Endothelial cell of umbilical vein (primary cell): Measurements from ENCODE around the gene KLRF2. TPM values are rescaled to one million over a fixed set of nuclear protein-coding genes. Genes with fewer than 3 reads are reported as not detected.

ENCODE experiments used
- BruUV-seq: library from RNA; stranded (reverse); fragments of 400-500 nt; replicated peaks from 2 replicates; lab custom pipeline; 2021; lab: Mats Ljungman, UMichigan
- CTCF ChIA-PET: fragments of 300-600, 350-600 bp; sonication (Branson Sonifier 250); formaldehyde crosslinking; loops from one replicate; lab custom pipeline; 2021; ENCODE audit warnings: antibody characterized with exemption, inconsistent platforms; lab: Charles Lee
- POLR2A ChIA-PET: fragments of 300-600, 350-600 bp; sonication (Branson Sonifier 250); formaldehyde crosslinking; loops from one replicate; lab custom pipeline; 2021; ENCODE audit warnings: antibody characterized with exemption, inconsistent platforms; lab: Charles Lee
- DNase-seq: peaks from one replicate; pipeline ENCODE4 v3.0.0-alpha.2; 2011; ENCODE audit warnings: low read depth, low spot score
- FAIRE-seq: peaks from 2 replicates; lab custom pipeline; 2011; peaks lifted over from hg19 to GRCh38; lab: Jason Lieb, UNC
- H2AFZ ChIP-seq: 2 replicates; pipeline ENCODE4 v1.6.0; 2012; ENCODE audit warnings: low read depth, low read length, control low read depth, inconsistent platforms
- H3K27ac ChIP-seq: 2 replicates; pipeline ENCODE4 v1.5.1; 2011; ENCODE audit warnings: low read depth, mild to moderate bottlenecking, control low read depth, low read length, moderate library complexity; ENCODE audit not compliant: insufficient read depth
- H3K27me3 ChIP-seq, 2 experiments: 2 replicates each; pipeline versions ENCODE4 v1.6.0 to v1.6.1; 2011; ENCODE audit warnings: low read length in 2 of 2, mixed read lengths in 1 of 2; ENCODE audit not compliant: control insufficient read depth in 2 of 2, insufficient read depth in 2 of 2
- H3K36me3 ChIP-seq, 2 experiments: 2 replicates in 1 of 2; 3 replicates in 1 of 2; pipeline ENCODE4 v1.5.1; 2011; ENCODE audit warnings: low read length in 2 of 2, mild to moderate bottlenecking in 1 of 2, moderate library complexity in 1 of 2; ENCODE audit not compliant: control insufficient read depth in 2 of 2, insufficient read depth in 2 of 2; ENCODE audit errors: extremely low read depth in 1 of 2
- H3K4me1 ChIP-seq: 3 replicates; pipeline ENCODE4 v1.5.1; 2011; ENCODE audit warnings: mild to moderate bottlenecking, low read length; ENCODE audit not compliant: control insufficient read depth, insufficient read depth; ENCODE audit errors: extremely low read depth
- H3K4me2 ChIP-seq: 2 replicates; pipeline ENCODE4 v1.6.1; 2011; ENCODE audit warnings: low read length, control low read depth, mixed read lengths; ENCODE audit not compliant: insufficient read depth
- H3K4me3 ChIP-seq, 3 experiments: fragments of 200-600 bp in 1 of 3; sonication (generic), shearing (Covaris generic) in 1 of 3; replicated peaks in 1 of 3; 2 replicates each; pipeline ENCODE4 v1.5.1; 2011 to 2016; ENCODE audit warnings: control low read depth in 3 of 3, low read length in 3 of 3, mild to moderate bottlenecking in 2 of 3, inconsistent platforms in 1 of 3, low read depth in 1 of 3, moderate library complexity in 1 of 3; ENCODE audit not compliant: insufficient read depth in 1 of 3
- H3K79me2 ChIP-seq: 2 replicates; pipeline ENCODE4 v1.6.0; 2012; ENCODE audit warnings: low read length, inconsistent platforms; ENCODE audit not compliant: control insufficient read depth, insufficient read depth
- H3K9ac ChIP-seq: replicated peaks from 2 replicates; pipeline ENCODE3; 2011; ENCODE audit warnings: low read length, control low read depth; ENCODE audit not compliant: insufficient read depth; ENCODE audit errors: extremely low read depth
- H3K9me1 ChIP-seq: replicated peaks from 3 replicates; pipeline ENCODE4 v1.6.0; 2011; ENCODE audit warnings: mild to moderate bottlenecking, low read length; ENCODE audit not compliant: control insufficient read depth, insufficient read depth; ENCODE audit errors: extremely low read depth
- H3K9me3 ChIP-seq: replicated peaks from 2 replicates; pipeline ENCODE4 v1.5.1; 2012; ENCODE audit warnings: low read length, inconsistent platforms; ENCODE audit not compliant: control insufficient read depth, insufficient read depth
- H4K20me1 ChIP-seq: replicated peaks from 2 replicates; pipeline ENCODE3; 2011; ENCODE audit warnings: mild to moderate bottlenecking, low read length; ENCODE audit not compliant: control insufficient read depth, insufficient read depth; ENCODE audit errors: extremely low read depth
- CTCF ChIP-seq, 2 donors: IDR thresholded peaks; 1 replicate in 1 of 2; 2 replicates in 1 of 2; pipeline ENCODE4 v1.5.1; 2011; ENCODE audit warnings: low read length in 2 of 2, mild to moderate bottlenecking in 2 of 2, moderate library complexity in 2 of 2, control low read depth in 1 of 2, inconsistent platforms in 1 of 2, low read depth in 1 of 2; ENCODE audit not compliant: insufficient read depth in 1 of 2; ENCODE audit errors: extremely low read depth in 1 of 2
- EZH2 ChIP-seq: IDR thresholded peaks from 2 replicates; pipeline ENCODE4 v1.6.1; 2012; ENCODE audit warnings: borderline replicate concordance, low read depth, mild to moderate bottlenecking, moderate library complexity, low read length, inconsistent platforms; ENCODE audit not compliant: severe bottlenecking
- FOS ChIP-seq: IDR thresholded peaks from 2 replicates; pipeline ENCODE4 v1.6.1; 2011; ENCODE audit warnings: mild to moderate bottlenecking, low read length, moderate library complexity, borderline replicate concordance; ENCODE audit not compliant: insufficient read depth
- GATA2 ChIP-seq: IDR thresholded peaks from 2 replicates; pipeline ENCODE4 v1.7.0; 2011; ENCODE audit warnings: low read depth, mild to moderate bottlenecking, moderate library complexity, mixed read lengths, low read length; ENCODE audit not compliant: insufficient read length, insufficient read depth
- JUN ChIP-seq: IDR thresholded peaks from 2 replicates; pipeline ENCODE4 v1.6.1; 2011; ENCODE audit warnings: borderline replicate concordance, low read depth; ENCODE audit not compliant: insufficient read length, insufficient read depth
- MAX ChIP-seq: IDR thresholded peaks from 2 replicates; pipeline ENCODE4 v1.6.1; 2011; ENCODE audit not compliant: insufficient read depth, insufficient read length
- MYC ChIP-seq: IDR thresholded peaks from one replicate; pipeline ENCODE4 v1.6.1; 2011; ENCODE audit warnings: mild to moderate bottlenecking, low read depth, low read length
- POLR2A ChIP-seq: IDR thresholded peaks from 2 replicates; pipeline ENCODE4 v1.6.1; 2012; ENCODE audit warnings: low read depth, mild to moderate bottlenecking, control low read depth, low read length
- POLR2AphosphoS5 ChIP-seq: IDR thresholded peaks from 2 replicates; pipeline ENCODE4 v1.6.1; 2012; ENCODE audit warnings: low read depth, mild to moderate bottlenecking, control low read depth, low read length, moderate library complexity; ENCODE audit not compliant: insufficient read depth
- dilution Hi-C: fragments of 300-500 bp; cut with MboI; formaldehyde crosslinking; loops from one replicate; pipeline ENCODE4 v1.15.0; 2019; ENCODE audit warnings: low sequenced_read_pairs; ENCODE audit not compliant: extremely low pct_ligation_motif_present
- intact Hi-C: fragments of 100-400 bp; cut with micrococcal nuclease; formaldehyde crosslinking; loops from one replicate; pipeline ENCODE4 v1.10.0; 2022
- polyA plus RNA-seq, 4 experiments: library from polyadenylated mRNA; depleted of rRNA in 3 of 4; stranded (reverse) in 3 of 4; unstranded in 1 of 4; fragments of >200 nt; gene quantifications; 2 replicates each; pipeline versions ENCODE4 v1.2.1 to v1.2.3, GENCODE V29; 2011 to 2012; ENCODE audit warnings: missing spikeins in 1 of 4
- total RNA-seq: library from RNA; stranded (reverse); gene quantifications from 2 replicates; pipeline ENCODE4 v1.2.3, GENCODE V29; 2021

Gene KLRF2
- total and polyA plus RNA-seq, 2 donors (not counting 3 experiments of a cell fraction or from before 2014, with no cell fraction given): not detected

- no TSS peak for BruUV-seq
- Histone ChIP-seq H3K9ac (no peak overlapping the region), H3K9me1 (no peaks in the 10 kb centered on the region), H3K27ac (no peak overlapping the region), H3K4me3 (no peak overlapping the region), H3K36me3 (no peaks in the 10 kb centered on the region), H3K79me2 (no peaks in the 10 kb centered on the region), H4K20me1 (no peaks in the 10 kb centered on the region), H3K4me2 (no peak overlapping the region), H3K27me3 (peaks cover 7 to 17% of the 10 kb centered on the region in 2 experiments), H3K4me1 (no peaks in the 10 kb centered on the region), H3K9me3 (no peaks in the 10 kb centered on the region), H2AFZ (no peak overlapping the region)
- ChIA-PET POLR2A (no interaction called here), CTCF (interaction anchor here (1.2 to 3.7 kb wide), 2 partner anchors 105 to 168 kb away, joined by 5 to 21 read pairs; no protein-coding TSS in a partner anchor)
- DNase-seq (no peak), FAIRE-seq (no peak)
- no peak for TF ChIP-seq JUN
- TF ChIP-seq CTCF (IDR thresholded peaks at IDR 0.05; ENCODE audit: extremely low read depth in 1 of 2, insufficient read depth in 1 of 2, low read depth in 1 of 2, low read length in 2 of 2): no peak
- no peak for TF ChIP-seq POLR2AphosphoS5
- no peak for TF ChIP-seq POLR2A
- no peak for TF ChIP-seq GATA2
- no peak for TF ChIP-seq MYC
- no peak for TF ChIP-seq MAX
- no peak for TF ChIP-seq EZH2
- no peak for TF ChIP-seq FOS
- dilution Hi-C loops: no loop called here
- intact Hi-C loops: no loop called here
Measured at GRCh38 chr12:9919443-9919842, 38.2 kb downstream of the KLRF2 start.
